MM.1S (cell line): ENCODE results near the gene IL1RAP.

Experiments used
- CTCF ChIP-seq: fragments of 300-600 bp; sonication (generic); IDR thresholded peaks from 2 replicates; pipeline ENCODE4 v1.5.1; 2016; ENCODE audit warnings: antibody characterized with exemption, low read length, mixed read lengths
- EZH2 ChIP-seq: fragments of 300-600 bp; sonication (generic); optimal IDR thresholded peaks from 2 replicates; pipeline ENCODE3; 2017; ENCODE audit warnings: low read depth, mild to moderate bottlenecking, antibody characterized with exemption, low read length, mixed read lengths
- EZH2phosphoT487 ChIP-seq: fragments of 300-600 bp; sonication (generic); IDR thresholded peaks from 2 replicates; pipeline ENCODE4 v1.6.1; 2018; ENCODE audit warnings: antibody characterized with exemption, low read length

- TF ChIP-seq CTCF (no peak), EZH2 (no peak), EZH2phosphoT487 (no peak)
Measured at GRCh38 chr3:190655933-190656332, 142.0 kb downstream of the IL1RAP start.
